SKM-1 treated with dmso at 0.1 percent for 144 hours (cell line): ENCODE results near the gene DNAJC7.

ENCODE experiments used
- DNase-seq: peaks from one replicate; lab custom pipeline; 2025; ENCODE audit not compliant: unreplicated experiment; lab: John Stamatoyannopoulos, UW

Gene DNAJC7, protein sequence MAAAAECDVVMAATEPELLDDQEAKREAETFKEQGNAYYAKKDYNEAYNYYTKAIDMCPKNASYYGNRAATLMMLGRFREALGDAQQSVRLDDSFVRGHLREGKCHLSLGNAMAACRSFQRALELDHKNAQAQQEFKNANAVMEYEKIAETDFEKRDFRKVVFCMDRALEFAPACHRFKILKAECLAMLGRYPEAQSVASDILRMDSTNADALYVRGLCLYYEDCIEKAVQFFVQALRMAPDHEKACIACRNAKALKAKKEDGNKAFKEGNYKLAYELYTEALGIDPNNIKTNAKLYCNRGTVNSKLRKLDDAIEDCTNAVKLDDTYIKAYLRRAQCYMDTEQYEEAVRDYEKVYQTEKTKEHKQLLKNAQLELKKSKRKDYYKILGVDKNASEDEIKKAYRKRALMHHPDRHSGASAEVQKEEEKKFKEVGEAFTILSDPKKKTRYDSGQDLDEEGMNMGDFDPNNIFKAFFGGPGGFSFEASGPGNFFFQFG

DNA sequence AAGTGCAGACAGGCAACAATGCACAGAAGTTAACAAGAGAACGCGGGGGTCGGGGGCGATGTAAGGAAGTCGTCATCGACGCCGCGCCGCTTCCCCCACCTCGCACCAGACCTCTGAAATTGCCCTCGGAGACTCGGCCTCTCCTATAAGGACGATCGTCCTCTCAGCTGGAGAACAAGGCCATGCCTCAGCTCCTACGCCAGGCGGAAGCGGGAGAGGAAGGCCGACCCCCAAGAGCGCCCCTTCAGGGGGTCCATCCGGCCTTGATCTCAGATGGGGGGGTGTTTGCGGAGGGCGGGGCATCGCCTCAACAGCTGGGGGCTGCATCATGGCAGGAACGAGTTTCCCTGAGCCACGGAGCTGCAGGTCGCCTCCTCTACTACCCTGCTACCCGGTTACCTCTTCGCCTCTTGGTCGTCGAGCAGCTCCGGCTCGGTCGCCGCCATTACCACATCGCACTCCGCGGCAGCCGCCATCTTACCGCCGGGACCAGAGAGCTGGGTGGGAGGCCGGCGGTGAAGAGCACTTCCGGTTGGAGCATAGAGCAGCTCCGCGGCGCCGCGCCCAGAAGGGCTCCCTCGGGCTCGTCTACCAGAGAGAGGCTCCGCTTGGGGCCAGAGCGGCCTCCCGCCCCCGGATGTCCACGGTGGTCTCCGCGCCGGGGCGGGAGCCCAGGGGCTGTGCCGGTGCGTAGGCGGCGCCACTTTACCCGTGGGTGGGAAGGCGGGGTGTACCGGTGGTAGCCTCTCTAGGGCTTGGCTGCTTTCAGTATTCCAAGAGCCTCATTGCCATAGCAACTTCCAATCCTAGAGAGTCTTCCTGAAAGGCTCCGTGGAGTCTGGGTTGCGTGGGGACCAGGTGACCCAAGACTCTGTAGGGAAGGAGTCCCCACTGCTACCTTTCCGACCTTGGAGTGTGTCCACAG lies at the start of gene DNAJC7:
Gene DNAJC7 (minus strand): TSS at position 499 of the 925 bp plus-strand sequence. CDS start 23 bp downstream, at position 476.
- peak; percentile 88 for DNase-seq

DNA sequence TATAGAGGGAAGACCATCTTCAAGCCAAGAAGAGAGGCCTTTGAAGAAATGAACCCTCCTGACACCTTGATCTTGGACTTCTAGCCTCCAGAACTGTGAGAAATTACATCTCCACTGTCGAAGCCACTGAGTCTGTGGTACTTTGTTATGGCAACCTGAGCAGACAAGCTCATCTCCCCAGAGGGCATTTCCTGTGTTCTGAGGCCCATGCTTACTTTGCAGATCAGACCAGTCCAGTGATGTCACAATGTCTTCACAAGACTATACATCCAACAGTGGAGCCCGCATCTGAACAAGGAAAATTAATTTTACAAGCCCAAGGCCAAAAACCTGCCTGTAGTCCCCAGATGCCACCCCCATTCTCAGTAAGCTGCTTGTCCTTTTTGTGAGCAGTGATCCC lies 48.0 kb upstream of the DNAJC7 start:
- no peak for DNase-seq

DNA sequence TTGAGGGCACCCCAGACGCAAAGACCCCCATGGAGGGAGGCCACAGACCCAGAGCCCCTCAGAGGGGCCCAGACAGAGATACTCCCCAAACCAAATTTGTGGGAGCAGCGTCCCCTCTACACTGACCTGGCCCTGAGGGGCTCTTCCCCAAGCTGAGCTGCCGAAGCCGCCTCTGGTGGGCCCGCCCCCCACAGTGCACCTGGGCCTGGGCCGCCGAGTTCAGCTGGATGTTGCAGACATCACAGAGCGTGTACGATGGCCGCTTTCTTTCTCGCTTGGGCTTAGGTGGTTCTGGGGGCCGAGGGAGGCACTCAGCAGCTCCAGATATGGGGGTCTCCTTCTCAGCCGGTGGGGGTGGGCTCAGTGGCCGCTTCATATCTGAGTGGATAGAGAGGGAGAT lies 45.4 kb upstream of the DNAJC7 start:
- DNase-seq = no peak

DNA sequence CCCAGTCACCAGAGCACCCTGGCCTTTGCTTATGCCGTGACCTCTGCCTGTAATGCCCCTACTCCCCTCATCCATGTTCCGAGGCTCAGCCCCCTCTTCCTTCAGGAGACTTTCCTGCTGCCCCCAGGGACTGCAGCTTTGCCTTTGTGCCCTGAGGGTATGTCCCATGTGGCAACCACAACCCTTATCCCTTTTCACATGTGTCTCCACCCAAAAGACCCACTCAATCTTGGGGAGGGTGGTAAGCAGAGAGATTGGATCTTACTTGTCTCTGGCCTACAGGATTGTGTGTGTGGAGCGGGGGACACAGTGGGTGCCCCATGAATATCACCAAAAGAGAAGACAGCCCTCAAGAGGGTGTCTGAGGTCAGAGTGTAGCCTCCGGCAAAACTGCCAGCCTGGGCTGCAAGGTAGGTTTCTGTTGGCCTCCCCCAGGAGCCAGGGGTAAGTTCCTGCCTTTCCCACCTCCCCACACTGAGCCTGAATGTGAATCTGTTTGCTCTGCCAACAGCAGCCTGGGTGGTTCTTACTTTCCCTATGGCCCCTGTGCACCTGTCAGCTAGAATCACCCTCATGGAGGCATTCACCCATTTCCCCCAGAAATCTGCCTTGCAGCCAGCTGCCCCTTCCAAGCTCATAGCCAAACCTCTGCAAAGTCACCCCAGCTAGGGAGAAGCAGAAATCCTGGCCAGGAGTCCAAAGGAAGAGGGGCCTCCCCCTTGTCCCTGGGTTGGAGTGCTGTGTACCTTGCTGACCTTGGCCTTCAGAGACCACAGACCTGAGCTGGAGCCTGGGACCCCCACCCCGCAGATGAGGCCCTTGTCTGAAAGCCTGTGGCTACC lies 44.6 kb upstream of the DNAJC7 start:
- DNase-seq = no peak

DNA sequence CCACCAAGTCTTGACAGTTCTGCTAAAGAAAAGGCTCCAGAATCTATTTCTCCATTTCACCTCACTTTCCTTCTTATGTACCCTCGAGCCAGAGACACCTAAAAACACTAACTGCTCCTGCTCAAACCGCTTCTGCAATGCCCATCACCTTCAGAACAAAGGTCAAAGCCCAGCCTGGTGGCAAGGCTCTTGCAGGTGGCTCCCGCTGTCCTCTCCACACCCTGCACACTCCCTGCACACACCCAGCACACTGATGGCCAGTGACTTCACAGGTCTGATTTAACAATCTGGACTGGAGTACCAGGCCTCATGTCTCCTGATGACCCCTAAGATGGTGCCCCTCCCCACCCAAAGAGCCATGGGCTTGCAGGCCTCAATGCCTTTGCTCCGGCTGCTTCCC lies 43.0 kb upstream of the DNAJC7 start:
- DNase-seq = no peak

DNA sequence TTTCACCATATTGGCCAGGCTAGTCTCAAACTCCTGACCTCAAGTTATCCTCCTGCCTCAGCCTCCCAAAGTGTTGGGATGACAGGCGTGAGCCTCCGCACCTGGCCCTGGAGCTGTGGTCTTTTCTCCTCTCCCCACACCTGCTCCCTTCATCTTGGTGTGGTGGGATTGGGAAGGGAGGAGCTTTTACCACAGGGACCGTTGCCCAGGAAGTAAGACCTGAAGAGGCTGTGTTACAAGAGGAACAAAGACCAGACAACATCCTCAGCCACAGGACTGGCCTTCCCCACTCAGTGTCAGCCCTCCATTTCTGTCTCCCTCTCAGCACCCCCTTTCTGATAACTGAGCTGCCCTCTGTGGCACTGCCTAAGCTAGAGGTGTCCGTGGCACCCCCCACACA lies 42.6 kb upstream of the DNAJC7 start:
- DNase-seq = no peak

DNA sequence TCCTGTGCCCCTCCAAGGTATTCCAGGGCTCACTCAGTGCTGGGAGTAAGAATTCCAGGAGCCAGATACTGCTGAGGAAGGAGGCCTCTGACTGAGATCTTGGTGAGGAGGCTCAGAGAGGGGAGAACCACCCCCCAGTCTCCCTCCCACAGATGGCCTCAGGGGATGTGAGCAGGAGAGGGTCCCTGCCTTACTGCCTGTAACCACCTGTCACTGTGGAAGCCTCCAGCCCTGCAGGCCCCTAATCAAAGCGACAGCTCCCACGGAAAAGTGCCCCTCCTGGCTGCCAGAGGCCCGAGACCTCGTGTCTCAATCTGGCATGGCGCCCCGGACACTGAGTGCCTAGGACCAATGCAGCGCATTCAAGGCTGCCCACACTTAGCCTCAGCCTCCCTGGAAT lies 40.8 kb upstream of the DNAJC7 start:
- no peak for DNase-seq

DNA sequence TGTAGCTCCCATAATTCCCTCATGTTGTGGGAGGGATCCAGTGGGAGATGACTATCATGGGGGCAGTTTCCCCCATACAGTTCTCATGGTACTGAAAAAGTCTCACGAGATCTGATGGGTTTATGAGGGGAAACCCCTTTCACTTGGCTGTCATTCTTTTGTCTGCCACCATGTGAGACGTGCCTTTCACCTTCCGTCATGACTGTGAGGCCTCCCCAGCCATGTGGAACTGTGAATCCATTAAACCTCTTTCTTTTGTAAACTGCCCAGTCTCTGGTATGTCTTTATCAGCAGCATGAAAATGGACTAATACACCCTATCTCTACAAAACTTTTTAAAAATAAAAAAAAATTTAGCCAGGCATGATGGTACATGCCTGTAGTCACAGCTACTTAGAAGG lies 39.4 kb upstream of the DNAJC7 start:
- no peak for DNase-seq

DNA sequence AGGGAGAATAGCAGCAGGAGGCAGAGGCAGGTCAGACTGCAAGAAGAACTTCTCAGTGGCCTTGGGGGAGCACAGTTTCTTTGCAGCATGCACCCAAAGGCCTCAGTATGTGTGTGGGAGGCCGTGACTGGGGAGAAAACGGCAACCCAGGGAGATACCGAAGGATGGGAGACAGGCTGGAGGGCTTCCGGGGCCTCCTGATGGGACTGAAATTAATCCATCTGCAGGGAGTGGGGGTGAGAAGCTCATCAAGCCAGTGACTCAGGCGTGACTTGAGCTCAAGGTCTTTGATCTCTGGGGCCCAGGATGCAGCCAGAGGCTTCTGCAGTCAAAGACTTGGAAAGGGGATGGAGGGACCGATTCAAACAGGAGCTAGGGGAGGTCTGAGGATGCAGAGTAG lies 38.3 kb upstream of the DNAJC7 start:
- no peak for DNase-seq

DNA sequence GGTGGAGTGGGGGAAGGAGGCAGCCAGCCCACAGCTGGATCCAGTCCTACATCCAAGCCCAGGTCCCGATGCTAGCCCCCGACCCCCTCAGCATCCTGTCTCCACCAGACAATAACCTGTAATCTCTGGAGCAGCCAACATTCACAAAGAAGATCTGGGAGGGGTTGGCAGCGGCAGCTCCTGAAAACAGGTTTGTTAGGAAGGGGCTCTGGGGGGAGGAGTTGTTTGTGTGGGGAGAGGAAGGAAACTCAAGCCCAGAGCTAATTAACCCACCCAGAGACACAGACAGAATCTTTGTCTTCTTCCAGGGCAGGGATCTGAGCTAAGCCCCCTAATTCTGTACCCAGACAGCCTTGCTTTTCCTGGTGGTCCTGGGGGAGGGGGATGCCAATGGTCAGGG lies 37.8 kb upstream of the DNAJC7 start:
- no peak for DNase-seq

DNA sequence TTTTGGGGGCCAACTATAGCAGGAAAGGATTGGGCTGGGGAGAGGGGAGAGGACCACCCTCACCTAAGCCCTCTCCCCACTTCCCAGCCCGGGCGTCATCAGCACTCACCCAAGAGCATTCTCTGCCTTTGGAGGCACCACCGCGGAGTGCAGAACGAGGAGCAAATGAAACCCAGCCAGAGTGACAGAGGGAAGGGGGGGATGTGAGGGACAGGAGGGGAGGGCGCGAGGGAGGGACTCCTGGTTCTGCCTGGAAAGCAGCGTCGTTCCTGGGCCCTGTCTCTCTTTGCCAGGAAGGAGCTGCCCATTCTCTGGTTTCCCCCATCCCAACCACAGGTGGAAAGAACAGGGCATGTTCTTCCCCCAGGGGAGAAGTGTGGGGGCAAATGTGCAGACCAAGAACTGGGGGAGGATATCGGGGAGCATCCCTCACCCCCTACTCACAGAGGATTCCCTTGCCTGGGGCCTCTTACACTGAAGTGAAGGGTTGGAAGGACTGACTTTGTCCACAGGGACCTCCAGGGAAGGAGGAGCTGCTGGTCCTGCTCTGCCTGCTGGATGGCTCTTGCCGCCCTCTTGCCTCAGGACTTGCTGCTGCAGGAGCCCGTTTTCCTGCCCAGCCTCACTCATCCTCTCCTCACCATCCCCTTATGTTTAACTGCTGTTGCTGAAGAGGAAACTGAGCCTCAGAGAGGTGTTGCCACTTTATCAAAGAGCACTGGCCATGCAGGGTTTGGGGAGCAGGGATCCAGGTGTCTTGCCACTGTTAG lies 36.7 kb upstream of the DNAJC7 start:
- no peak for DNase-seq

DNA sequence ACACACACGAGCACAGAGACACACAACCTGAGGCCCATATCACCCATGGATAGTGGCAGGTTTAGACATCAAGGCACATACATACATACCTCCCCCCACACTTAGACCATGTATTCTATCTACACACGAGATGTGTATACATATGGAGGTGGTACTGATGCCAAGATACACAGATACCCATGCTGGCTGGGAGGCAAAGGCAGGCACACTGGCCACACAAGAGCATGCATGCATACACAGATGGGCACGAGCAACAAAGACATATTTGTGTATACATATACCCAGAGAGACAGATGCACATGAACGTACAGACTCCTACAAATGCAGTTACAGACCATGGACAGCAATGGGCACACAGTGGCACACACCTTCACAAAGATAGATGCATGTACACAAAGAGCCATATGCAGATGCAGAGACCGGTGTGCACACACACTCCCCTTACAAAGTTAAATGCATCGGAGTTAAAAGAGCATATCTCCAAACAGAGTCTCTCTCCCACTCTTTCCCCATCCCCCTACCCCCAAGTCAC lies 35.2 kb upstream of the DNAJC7 start:
- DNase-seq = no peak

DNA sequence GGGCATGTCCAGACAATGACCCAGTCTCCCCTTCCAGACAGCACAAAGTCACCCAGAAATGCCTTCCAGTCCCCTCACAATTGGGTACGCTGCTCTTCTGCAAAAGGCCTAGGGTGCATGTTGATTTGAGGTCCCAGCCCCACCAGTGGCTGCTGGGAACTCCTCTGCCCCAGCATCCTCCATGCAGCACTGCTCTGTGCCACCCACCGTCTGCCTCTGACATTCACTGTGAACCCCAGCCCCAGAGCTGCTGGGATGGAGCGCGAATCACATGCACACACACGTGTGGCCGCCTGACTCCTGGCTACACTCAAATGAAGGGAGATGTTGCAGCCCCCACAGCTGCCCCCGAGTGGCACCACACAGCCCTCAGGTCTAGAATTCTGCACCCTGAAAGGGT lies 34.4 kb upstream of the DNAJC7 start:
- no peak for DNase-seq

DNA sequence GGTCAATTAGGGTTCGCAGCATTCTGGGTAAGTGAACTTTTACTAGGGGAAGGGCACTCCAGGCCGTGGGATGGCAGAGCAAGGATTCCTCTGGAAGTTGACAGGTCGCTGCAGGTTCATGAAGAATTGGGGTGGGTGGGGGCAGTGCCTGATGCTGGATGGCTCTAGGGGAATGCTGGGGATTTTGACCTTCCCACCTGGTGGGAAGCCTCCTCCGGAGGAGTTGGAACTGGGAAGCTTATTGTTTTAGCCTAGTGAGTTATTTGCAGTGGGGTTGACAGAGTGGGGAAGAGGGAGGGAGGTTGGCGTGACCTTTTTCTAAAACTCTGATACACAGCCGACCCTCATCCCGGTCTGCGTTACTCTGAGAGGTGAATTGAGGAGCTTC lies 33.8 kb upstream of the DNAJC7 start:
- DNase-seq = no peak

DNA sequence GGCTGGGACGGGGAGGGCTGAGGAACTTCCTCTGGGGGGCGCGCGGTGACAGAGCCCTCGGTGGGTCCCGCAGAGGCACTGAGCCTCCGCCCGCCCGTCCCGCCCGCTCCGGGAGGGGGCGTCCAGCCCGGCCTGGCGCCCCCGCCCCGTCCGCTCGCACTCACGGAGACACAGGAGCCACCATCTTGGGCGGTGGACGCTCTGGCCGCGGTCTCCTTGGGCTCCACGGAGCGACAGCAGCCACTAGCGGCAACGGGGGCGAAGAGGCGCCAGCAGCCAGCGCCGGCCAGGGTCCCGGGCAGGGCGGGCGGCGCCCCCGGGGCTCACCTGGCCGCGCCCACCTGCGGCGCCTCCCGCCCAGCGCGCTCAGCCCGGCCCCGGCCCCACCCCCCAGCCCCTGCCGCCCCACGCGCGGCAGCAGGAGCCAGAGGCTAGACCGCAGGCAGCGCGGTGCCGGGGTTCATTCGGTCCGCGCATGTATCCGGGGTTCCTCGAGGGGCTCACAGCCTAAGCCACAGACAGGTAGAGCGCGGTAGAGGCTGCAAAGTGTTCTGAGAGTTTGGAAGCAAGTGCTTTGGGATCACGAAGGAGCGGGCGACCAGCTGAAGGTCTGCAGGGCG lies 33.3 kb upstream of the DNAJC7 start, which contains the start of gene C17orf113:
Gene C17orf113 (minus strand): TSS at position 209 of the 620 bp plus-strand sequence. CDS start 7,225 bp downstream, outside the sequence.
- peak; percentile 24 for DNase-seq

DNA sequence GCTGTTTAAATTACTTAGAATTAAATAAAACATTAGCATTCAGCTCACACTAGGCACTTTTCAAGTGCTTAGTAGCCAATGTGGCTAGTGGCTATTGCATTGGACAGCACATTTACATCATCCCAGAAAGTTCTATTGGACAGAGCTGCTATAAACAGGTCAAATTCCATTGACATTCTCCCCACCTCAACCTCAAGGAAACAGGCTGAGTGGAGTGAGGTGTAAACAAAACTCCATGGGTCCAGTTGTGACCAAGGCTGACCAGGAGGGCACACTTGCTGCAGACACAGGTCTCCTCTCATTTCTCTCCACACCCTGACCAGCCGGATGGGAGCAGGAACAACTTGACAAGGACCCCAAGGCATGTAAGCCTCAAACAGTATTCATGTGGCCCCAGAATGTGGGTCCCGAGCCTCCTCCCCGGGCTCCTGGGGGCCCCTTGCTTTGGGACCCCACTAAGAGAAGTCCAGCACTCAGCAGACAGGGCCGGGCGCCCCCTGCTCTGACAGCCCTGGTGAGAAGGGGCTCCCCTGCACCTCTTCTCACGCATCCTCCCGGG lies 32.7 kb upstream of the DNAJC7 start:
- no peak for DNase-seq

DNA sequence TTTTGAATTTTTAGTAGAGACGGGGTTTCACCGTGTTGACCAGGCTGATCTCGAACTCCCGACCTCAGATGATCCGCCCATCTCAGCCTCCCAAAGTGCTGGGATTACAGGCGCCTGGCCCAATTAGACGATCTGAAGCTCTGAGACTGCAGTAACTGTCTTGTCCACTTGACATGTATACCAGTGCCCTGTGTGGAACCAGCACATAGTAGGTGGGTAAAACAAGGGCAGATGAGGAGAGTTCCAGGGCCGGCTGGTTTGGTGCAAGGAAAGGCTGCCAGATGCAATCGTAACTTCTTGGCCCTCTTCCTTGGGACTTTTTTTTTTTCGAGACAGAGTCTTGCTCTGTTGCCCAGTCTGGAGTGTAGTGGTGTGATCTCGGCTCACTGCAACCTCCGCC lies 30.1 kb upstream of the DNAJC7 start:
- DNase-seq = no peak

DNA sequence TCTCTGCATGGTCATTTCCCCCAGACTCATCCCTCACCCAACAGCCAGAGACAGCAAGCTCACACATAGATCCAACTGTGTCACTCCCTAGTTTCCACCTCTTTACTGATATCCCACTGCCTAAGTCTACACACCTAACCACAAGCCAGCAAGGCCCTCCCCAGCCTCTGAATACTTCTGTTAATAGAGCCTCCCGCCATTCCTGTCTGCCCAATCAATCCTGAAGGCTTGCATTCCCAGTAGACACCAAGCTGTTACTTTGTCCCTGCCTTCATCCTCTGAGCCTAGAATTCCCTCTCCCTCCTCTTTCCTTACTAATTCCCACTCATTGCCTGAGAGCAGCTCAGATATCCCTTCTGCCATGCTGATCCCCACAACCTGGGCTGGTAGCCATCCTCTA lies 28.5 kb upstream of the DNAJC7 start:
- DNase-seq = no peak
